Skeletal muscle cell (primary cell): ENCODE data around the gene GPR62.

Experiments
- DNase-seq: peaks from one replicate; pipeline ENCODE4 v3.0.0-alpha.2; 2010; ENCODE audit warnings: low read depth
- H3K4me3 ChIP-seq: 2 replicates; pipeline ENCODE4 v1.5.1; 2011; ENCODE audit warnings: low read depth, mild to moderate bottlenecking, control low read depth, low read length, moderate library complexity

GPR62 gene

DNA sequence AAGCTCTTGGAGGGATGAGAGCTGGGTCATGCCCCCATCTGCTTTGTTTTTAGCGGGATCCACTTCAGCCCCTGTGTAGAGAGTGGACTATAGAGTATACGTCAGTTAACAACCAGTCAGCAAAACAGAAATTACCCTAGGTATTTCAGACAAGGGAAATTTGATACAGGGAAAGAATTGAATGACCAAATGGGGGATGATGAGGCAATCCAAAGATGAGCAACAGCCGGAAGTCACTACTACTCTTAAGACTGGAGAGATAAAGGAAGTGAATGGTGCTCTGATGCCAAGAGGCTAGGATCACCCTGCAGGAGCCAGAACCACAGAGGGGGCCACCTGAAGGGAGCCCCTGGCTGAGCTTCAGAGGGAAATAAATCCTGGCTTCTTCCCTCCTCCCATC is 1.7 kb upstream of the GPR62 start:
- H3K4me3 ChIP-seq, result no peak overlapping the region
- DNase-seq, result peak; percentile 58

DNA sequence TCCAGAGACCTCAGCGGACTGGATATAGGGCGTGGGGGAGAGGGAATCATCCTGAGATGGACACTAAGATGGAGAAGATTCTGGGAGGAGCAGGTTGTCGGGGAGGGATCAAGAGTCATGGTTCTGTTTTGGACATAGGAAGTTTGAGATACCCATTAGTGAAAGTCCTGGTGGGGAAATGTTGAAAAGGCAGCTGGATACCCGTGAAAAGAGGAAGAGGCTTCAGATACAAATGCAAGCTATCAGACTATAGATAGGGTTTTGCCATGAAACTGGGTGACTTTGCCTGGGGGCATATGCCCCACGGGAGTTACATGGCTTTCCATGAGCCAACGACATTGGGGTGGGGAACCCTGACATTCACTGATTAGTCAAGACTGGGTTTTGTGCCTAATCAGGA is 1.1 kb upstream of the GPR62 start:
- no peak overlapping the region for H3K4me3 ChIP-seq
- no peak for DNase-seq

DNA sequence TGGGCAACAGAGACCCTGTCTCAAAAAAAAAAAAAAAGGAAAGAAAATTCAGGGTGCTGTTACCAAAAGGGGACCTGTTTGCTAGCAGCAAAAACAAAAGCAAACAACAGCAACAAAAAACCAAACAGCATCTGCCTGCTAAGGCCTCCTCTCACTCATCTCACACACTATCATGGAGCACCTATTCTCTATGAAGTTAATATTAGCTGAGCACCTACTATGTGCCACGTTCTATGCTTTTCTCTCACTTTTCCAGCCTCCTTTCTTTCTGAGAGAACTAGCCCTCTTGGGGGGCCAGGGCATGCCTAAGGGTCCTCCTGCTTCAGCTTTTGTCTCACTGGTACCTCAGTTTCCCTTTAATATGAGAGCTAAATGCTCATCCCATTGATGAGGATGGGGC is 468 bp upstream of the GPR62 start:
- no peak for DNase-seq
- H3K4me3 ChIP-seq, result no peak overlapping the region

DNA sequence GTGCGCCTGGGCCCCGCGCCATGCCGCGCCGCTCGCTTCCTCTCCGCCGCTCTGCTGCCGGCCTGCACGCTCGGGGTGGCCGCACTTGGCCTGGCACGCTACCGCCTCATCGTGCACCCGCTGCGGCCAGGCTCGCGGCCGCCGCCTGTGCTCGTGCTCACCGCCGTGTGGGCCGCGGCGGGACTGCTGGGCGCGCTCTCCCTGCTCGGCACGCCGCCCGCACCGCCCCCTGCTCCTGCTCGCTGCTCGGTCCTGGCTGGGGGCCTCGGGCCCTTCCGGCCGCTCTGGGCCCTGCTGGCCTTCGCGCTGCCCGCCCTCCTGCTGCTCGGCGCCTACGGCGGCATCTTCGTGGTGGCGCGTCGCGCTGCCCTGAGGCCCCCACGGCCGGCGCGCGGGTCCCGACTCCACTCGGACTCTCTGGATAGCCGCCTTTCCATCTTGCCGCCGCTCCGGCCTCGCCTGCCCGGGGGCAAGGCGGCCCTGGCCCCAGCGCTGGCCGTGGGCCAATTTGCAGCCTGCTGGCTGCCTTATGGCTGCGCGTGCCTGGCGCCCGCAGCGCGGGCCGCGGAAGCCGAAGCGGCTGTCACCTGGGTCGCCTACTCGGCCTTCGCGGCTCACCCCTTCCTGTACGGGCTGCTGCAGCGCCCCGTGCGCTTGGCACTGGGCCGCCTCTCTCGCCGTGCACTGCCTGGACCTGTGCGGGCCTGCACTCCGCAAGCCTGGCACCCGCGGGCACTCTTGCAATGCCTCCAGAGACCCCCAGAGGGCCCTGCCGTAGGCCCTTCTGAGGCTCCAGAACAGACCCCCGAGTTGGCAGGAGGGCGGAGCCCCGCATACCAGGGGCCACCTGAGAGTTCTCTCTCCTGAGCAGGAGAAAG is 951 bp downstream of the GPR62 start:
- DNase-seq, result no peak

DNA sequence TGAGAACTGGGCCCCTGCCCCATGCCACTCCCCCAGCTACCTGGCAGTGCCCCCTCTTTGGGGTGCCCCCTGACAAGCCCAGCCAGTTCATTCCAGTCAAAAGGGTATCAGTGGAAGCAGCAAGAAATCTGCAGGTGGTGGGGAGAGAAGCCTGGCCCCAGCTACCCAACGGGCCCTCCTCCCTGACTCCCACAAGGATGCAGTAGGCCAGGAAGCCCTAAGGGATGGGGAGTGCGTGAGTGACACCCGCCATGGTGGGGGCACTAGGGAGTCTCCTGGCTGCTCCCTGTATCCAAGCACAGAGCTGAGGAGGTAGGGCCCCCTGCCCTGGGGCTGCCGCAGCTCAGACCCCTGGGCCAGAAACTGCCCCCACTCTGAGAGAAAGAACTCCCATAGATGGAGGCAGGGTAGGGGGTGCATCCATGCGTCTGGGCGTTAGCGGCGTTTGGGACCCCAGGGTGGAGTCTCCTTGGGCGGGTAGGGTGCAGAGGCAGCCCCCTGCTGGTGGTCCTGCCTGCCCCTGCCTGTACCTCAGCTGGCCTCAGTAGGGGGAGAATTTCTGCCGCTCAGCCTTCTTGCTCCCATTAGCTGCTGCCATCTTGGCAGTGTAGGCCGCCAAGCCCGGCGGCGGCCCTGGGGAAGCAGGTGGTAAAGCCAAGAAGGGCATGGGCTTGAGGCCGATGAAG is 2.5 kb downstream of the GPR62 start:
- DNase-seq, result no peak
- no peak overlapping the region for H3K4me3 ChIP-seq

More for the DNA sequence above, 951 bp downstream of the GPR62 start:
- H3K4me3 ChIP-seq, result no peak overlapping the region

DNA sequence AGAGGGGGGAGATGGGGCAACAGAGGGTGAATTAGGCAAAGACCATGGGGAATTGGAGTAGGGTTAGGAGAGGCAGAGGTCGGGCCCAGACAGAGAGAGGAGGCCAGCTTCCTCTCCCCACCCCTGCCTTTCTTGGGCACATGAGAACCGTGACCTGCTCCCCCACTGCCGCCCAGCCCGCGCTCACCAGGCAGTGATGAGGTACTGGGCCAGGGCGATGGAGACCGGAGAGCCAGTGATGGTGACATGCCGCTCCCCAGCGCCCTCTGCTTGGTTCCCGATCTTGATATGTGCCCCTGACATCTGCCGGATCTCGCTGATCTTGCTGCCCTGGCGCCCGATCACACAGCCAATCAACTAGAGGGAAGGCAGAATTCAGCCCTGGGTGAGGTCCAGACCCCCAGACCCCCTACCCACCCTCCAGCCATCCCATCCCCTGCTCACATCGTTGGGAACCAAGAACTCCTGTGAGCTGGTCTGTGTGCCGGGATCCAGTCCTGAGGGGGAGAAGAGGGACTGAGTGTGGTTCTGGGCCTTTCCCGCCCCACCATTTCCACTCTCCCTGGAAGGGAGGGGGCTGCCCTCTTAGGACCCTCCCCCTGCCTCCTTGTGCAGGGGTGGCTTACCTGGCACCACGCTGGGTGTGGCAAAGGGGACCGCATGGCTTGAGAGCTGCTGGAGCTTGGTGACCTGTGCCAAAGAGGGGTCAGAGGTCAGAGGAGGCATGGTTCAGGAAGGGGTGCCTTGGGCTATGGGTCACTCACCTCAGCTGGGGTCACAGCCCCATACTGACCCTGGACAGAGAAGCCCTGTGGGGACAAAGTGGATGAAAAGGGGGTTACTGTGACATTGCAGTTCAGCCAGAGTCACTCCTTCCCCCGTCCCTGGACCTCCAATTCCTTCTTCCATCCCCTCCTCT is 3.7 kb downstream of the GPR62 start:
- no peak overlapping the region for H3K4me3 ChIP-seq
- no peak for DNase-seq

GRCh38 chr3:51959651-51960050 is 4.5 kb downstream of the GPR62 start:
- DNase-seq, result no peak
- H3K4me3 ChIP-seq, result no peak overlapping the region

DNA sequence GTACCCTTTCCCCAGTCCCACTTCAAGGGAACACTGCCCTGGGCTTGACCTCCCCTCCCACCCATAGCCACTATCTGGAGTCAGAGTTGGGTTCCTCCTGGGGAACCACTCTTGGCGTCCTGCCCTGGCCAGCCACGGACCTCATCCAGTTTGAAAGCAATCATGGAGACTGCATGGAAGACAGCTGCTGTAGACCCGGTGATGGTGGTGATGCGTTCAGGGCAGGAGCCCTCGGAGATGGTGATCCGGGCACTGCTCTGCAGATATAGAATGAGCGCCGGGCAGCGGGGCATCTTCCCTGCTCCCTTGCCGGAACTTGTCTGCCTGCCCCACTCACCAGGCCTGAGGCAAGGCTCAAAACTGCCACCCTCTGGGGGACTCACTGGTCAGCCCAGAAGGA is 5.2 kb downstream of the GPR62 start:
- no peak for DNase-seq
- H3K4me3 ChIP-seq, result no peak overlapping the region

DNA sequence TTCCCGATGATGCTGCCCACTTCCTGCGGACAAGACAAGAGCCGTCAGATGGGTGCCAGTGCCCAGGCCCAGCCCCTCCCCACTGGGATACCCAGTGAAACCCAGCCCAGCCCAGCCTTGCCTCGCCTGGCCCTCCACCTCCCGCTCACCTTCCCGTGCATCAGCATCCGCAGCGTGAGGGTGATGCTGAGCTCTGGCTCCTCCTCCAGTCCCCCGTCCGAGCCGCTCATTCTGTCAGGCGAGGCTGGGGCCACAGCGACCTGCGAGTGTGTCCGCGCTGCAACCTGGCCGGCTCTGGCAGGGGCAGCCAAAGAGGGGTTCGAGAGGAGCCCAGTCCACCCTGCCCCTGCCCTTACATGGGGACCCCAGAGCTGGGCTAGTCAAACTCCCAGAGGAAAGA is 5.8 kb downstream of the GPR62 start:
- no peak for DNase-seq
- no peak overlapping the region for H3K4me3 ChIP-seq

DNA sequence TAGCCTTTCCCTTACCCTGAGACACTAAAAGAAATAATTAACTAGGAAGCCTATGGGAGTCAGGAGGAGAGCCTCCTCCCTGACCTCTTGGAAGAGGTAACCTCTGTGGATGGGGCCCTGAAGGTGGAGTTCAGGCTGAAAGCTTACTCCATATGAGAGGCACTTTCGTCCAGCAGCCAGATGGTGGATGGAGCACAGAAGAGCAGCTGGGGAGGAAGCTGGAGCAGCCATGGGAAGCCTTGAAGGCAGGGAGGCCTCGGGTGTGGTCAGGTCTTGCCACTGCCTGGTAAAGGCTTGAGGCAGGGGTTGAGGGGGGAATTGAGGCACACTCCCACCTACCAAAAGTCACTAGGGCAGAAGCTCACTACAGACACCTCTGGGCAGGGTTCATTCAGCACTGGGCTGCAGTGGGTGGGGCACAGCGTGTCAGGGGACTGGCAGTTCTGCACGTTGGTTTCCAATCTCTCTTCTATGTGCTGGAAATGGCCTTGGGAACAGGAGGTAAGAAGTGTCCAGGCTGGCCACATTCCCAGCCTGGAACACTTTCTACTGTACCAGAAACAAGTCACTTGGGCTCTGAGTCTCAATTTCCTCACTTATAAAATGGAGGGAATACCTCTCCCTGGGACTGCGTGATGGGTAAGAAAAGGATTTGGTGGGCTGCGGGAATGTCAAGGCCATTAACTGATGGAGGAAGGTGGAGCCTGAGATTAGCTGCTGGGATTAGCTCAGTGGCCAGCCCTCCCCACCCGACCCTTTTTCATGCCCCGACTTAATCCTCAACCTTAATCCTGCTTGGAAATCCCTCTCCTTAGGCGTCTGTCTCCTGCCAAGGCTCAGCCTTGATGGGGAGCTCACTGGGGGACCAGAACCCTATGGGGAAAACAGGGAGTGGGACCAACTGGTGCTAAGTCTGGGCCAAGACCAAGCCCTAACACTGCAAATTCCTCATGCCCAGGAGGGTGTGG is 6.7 kb downstream of the GPR62 start:
- DNase-seq, result no peak
- no peak overlapping the region for H3K4me3 ChIP-seq

DNA sequence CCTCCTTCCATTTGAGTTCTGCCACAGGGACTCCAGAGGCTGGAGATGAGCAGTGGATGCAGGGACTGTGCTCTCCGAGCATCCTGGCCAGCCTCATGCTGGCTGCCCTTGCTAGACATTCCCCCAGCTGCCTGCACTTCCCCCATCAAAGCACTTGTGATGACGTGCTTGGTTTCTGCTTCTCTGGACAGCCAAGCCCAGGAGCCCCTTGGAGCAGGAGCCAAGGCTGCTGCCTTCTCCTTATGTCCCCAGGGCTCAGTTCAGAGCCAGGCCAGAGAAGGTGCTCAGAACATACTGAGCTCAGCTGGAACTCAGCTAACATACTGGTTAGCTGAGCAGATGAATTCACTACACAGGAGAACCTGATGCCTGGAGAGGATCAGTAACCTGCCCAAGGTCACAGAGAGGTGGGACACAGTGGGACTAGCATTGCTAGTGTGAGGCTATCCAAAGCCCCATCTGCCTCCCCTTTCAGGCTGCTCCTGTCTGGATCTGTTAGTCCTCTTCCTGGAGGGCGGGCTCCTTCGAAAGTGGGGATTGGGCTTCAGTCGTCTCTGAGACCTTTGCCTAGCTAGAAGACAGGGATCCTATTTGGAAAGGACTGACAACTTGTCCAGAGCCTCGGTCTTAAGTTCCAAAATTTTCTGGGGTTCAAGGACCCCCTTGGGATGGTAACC is 7.8 kb downstream of the GPR62 start:
- no peak for DNase-seq
- no peak overlapping the region for H3K4me3 ChIP-seq

DNA sequence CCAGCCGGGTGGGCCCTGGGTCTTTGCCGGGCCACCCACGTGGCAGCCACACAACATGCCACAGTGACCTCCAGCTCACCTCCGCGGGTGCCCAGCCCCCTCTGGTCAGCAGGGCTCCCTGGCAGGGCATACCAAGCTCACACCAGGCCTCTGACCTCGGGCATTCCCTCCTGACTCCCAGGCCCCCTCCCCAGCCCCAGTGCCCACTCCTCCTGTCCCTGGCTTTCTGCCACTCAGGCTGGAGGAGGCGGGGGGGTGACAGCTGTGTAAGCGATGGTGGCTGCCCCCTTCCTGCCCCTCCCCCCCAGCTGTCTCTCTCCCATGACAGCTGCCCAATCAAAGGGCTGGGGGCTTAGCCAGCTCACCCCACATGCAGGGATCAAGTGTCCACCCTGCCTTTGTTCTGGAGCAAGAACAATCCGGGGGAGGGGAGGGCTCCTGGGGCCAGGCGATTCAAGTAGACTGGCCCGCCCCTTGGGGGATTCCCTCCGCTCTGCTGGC is 8.8 kb downstream of the GPR62 start:
- H3K4me3 ChIP-seq, result no peak overlapping the region
- no peak for DNase-seq

DNA sequence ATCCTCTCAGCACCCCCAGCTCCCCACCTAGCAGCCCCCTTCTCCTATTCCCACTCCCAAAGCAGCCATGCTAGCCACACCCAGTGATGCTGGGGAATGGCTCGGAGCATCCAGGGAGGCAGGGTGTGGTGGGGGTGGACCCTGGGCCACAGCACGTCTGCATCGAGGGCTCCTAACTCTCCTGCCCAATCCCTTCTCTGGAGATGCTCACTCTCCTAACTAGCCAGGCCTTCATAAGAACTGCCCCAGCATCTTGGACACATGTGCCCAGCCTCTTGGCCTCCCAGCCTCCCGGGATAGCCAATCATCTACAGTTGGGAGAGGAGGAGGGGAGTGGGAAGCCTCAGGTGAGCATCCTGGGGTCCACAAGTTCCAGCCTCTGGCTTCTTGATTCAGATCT is 9.3 kb downstream of the GPR62 start:
- H3K4me3 ChIP-seq, result no peak overlapping the region

DNA sequence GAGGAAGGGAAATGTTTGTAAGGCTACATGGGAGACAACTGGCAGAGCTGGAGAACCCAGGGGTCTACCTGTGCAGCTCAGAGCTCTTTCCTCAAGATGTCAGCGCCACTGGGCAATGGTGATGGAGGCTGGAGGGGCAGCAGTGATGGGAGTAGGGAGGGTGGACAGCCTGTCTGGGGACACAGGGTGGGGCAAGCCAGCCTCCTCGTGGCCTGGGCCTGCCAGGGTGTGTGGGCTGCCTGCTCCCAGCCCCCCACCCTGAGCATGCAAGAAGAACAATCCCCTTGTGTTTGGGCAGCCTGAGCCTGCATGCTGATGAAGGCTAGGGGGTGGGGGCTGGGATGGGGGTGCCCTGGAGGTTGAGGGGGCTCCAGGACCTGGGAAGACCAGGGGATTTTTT is 10.8 kb downstream of the GPR62 start:
- peak overlapping the region; percentile 75 for H3K4me3 ChIP-seq
- no peak for DNase-seq

More for the DNA sequence above, 9.3 kb downstream of the GPR62 start:
- no peak for DNase-seq

DNA sequence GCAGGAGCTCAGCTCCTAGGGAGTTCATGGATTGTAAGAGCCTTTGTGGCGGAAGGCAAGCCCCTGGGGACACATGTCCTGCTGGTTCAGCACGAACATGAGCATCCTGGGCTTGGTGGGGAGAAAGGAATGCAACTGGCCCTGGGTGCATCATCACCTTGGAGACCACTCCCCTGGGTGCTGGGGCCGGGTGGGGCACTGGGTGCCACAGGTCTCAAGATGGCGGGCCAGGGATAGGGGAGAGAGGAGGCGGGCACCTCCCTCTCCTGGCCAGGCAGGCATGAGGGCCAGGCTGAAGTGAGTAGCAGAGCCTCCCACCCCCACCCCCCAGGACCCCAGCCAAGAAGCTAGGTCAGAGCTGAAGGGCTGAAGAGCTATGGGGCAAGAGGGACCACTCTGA is 11.3 kb downstream of the GPR62 start:
- no peak for DNase-seq

DNA sequence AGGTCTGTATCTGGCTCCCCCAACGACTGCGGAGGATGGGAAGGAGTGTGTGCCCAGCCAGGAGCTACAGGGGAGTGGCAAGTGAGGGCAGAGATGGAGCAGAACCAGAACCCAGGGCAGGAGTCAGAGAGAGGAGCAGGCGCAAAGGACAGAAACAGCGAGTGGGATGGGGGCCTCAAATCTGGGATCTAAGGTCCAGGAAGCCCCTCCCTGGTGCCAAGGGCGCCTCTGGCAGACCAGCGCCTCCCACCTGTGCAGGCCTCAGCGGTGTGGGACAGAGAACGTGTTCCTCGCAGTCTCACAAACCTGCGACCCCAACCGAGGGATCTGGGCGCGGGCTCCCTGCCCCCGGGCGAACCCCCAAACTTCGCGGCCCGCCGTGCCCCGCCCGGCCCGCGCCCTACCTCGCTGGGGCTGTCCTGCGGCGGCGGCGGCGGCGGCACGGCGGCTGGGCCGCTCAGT is 11.8 kb downstream of the GPR62 start:
- DNase-seq, result no peak
- H3K4me3 ChIP-seq, result peak overlapping the region; percentile 75

More for the DNA sequence above, 11.3 kb downstream of the GPR62 start:
- H3K4me3 ChIP-seq, result peak overlapping the region; percentile 75

- peak within 1 kb of the TSS; percentile 75 for H3K4me3 ChIP-seq
- DNase-seq, result no peak
Observed at GRCh38 chr3:51967384-51968169, 12.4 kb downstream of the GPR62 start, which contains the start of gene PCBP4. TSS of gene PCBP4 (minus strand) at chr3:51967454. CDS start at chr3:51961240, 6,214 bp downstream.
